SU-DHL-6 (cell line): Measurements from ENCODE around the gene IFI16.

Source experiments
- H2AFZ ChIP-seq: fragments of 200-600 bp; sonication (generic); 2 replicates; pipeline ENCODE4 v1.6.1; 2014; ENCODE audit warnings: low read depth, mild to moderate bottlenecking, moderate library complexity, mixed read lengths, antibody characterized with exemption, low read length; ENCODE audit not compliant: severe bottlenecking
- H3F3A ChIP-seq: fragments of 200-600 bp; shearing (Covaris generic); 2 replicates; pipeline ENCODE4 v1.6.0; 2016; ENCODE audit warnings: antibody characterized with exemption, mild to moderate bottlenecking; ENCODE audit not compliant: insufficient read depth
- H3K27ac ChIP-seq: fragments of 200-600 bp; sonication (generic); 2 replicates; pipeline ENCODE4 v1.5.1; 2016; ENCODE audit warnings: low read depth, mild to moderate bottlenecking, low read length, moderate library complexity, mixed read lengths
- H3K27me3 ChIP-seq: fragments of 200-600 bp; sonication (generic), shearing (Covaris generic); 2 replicates; pipeline ENCODE4 v1.6.0; 2014; ENCODE audit warnings: mild to moderate bottlenecking, low read length
- H3K36me3 ChIP-seq: fragments of 200-600 bp; sonication (generic); 2 replicates; pipeline ENCODE4 v1.6.1; 2014; ENCODE audit warnings: mild to moderate bottlenecking, low read length, mixed read lengths
- H3K4me2 ChIP-seq: fragments of 300-600, 200-600 bp; shearing (Covaris generic), sonication (generic); 2 replicates; pipeline ENCODE4 v1.6.0; 2014; ENCODE audit warnings: low read length, low read depth, mild to moderate bottlenecking; ENCODE audit not compliant: poor library complexity, severe bottlenecking
- H3K4me3 ChIP-seq: fragments of 200-600 bp; sonication (generic); 2 replicates; pipeline ENCODE4 v1.5.1; 2014; ENCODE audit warnings: antibody characterized with exemption, low read length, mild to moderate bottlenecking, mixed read lengths; ENCODE audit not compliant: insufficient read depth, poor library complexity, severe bottlenecking
- H3K79me2 ChIP-seq: fragments of 200-600 bp; sonication (generic); 2 replicates; pipeline ENCODE4 v1.6.1; 2014; ENCODE audit warnings: mild to moderate bottlenecking, low read length, moderate library complexity; ENCODE audit not compliant: insufficient read depth
- H3K9ac ChIP-seq: fragments of 200-600 bp; sonication (generic); 2 replicates; pipeline ENCODE4 v1.7.0; 2014; ENCODE audit warnings: mild to moderate bottlenecking, low read length
- H3K9me2 ChIP-seq: fragments of 200-600 bp; sonication (generic); replicated peaks from 2 replicates; pipeline ENCODE4 v1.6.1; 2014; ENCODE audit warnings: low read length; ENCODE audit not compliant: insufficient read depth
- H3K9me3 ChIP-seq: fragments of 200-600 bp; sonication (generic); 2 replicates; pipeline ENCODE4 v1.6.1; 2014; ENCODE audit warnings: low read length, mixed read lengths; ENCODE audit not compliant: insufficient read depth
- H4K20me1 ChIP-seq: fragments of 200-600 bp; sonication (generic); 2 replicates; pipeline ENCODE4 v1.6.1; 2014; ENCODE audit warnings: low read depth, mild to moderate bottlenecking, antibody characterized with exemption, low read length, moderate library complexity, mixed read lengths
- EZH2phosphoT487 ChIP-seq: fragments of 200-600 bp; sonication (generic), shearing (Covaris generic); conservative IDR thresholded peaks from 2 replicates; pipeline ENCODE4 v1.6.1; 2018; ENCODE audit warnings: mild to moderate bottlenecking, antibody characterized with exemption, low read length, moderate library complexity, mixed read lengths
- TF ChIP-seq, protein P1 (sequence below): fragments of 200-600 bp; sonication (generic); IDR thresholded peaks from one replicate; pipeline ENCODE4 v1.5.1; 2017; ENCODE audit warnings: antibody characterized with exemption, mild to moderate bottlenecking, low read length, moderate library complexity; ENCODE audit not compliant: insufficient read depth, poor library complexity, severe bottlenecking

Gene IFI16

DNA sequence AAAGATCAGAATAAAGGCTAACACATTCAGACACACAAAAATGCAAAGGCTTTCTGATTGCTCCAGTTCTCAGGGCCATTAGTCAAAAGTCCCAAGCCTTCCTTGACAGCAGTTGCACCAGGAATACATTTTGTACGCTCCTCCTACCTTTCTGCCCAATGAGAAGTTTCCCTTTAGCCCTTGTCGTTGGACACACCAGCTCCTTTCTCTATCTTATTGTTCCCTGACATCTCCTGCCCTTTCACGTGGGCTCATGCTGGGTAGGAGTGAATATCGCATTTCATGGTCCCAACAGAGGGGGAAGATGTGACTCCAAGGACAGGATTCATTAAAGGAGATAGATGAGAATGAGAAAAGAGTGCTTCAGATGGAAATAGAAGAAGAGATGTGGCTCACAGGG lies 33.5 kb upstream of the IFI16 start:
- Histone ChIP-seq H3K4me2 (no peak overlapping the region), H3K27me3 (no peaks in the 10 kb centered on the region), H3K9ac (no peak overlapping the region), H3K9me2 (no peaks in the 10 kb centered on the region), H3K4me3 (no peak overlapping the region), H3K27ac (no peak overlapping the region), H4K20me1 (no peaks in the 10 kb centered on the region), H3F3A (no peaks in the 10 kb centered on the region), H2AFZ (no peak overlapping the region), H3K9me3 (no peaks in the 10 kb centered on the region), H3K36me3 (0 out of 2 replicates have a peak, but pooled peaks cover 6% of the 10 kb centered on the region), H3K79me2 (no peaks in the 10 kb centered on the region)
- TF ChIP-seq EZH2phosphoT487 = no peak
- TF ChIP-seq, protein P1, sequence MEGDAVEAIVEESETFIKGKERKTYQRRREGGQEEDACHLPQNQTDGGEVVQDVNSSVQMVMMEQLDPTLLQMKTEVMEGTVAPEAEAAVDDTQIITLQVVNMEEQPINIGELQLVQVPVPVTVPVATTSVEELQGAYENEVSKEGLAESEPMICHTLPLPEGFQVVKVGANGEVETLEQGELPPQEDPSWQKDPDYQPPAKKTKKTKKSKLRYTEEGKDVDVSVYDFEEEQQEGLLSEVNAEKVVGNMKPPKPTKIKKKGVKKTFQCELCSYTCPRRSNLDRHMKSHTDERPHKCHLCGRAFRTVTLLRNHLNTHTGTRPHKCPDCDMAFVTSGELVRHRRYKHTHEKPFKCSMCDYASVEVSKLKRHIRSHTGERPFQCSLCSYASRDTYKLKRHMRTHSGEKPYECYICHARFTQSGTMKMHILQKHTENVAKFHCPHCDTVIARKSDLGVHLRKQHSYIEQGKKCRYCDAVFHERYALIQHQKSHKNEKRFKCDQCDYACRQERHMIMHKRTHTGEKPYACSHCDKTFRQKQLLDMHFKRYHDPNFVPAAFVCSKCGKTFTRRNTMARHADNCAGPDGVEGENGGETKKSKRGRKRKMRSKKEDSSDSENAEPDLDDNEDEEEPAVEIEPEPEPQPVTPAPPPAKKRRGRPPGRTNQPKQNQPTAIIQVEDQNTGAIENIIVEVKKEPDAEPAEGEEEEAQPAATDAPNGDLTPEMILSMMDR = no peak

DNA sequence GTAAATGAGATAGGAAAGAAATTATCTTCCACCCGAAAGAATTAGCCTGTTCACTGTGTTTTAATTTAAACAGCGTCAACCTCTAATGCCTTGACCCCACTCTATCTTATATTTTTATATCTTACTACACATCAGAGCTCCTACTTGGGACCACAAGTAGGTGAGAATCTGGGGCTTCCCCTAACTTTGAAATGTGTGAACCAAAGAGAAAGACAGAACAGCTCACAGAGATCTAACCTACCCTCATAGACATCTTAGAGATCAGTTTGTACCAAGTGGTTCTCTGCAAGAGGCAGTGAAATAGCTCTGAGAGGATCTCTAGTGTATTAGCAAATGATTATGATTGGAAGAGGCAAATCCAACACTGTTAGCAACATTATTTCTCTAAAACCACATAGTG lies 31.0 kb upstream of the IFI16 start:
- no peak for TF ChIP-seq EZH2phosphoT487
- TF ChIP-seq, protein P1 = no peak
- Histone ChIP-seq H3K27ac (no peak overlapping the region), H3K79me2 (no peaks in the 10 kb centered on the region), H4K20me1 (no peaks in the 10 kb centered on the region), H3F3A (no peaks in the 10 kb centered on the region), H3K4me2 (no peak overlapping the region), H2AFZ (no peak overlapping the region), H3K9me3 (peaks cover 4% of the 10 kb centered on the region; the same call in 1 of the 2 replicates), H3K9ac (no peak overlapping the region), H3K9me2 (no peaks in the 10 kb centered on the region), H3K4me3 (no peak overlapping the region), H3K27me3 (no peaks in the 10 kb centered on the region), H3K36me3 (peaks cover 10% of the 10 kb centered on the region; the same call in 1 of the 2 replicates)

DNA sequence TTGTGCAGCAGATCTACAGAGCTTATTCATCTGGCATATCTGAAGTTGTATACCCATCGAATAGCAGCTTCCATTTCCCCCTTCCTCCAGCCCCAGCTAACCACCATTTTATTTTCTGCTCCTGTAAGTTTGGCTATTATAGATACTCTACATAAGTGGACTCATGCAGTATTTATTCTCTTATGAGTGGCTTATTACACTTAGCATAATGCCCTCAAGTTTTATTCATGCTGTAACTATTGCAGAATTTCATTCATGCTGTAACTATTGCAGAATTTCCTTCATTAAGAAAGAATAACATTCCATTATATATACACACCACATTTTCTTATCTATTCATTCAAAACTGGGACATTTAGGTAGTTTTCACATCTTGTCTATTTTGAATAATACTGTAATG lies 30.5 kb upstream of the IFI16 start:
- no peaks in the 10 kb centered on the region for H4K20me1 ChIP-seq
- no peak overlapping the region for H3K4me2 ChIP-seq
- H3K79me2 ChIP-seq = no peaks in the 10 kb centered on the region
- H3K36me3 ChIP-seq = peaks cover 9% of the 10 kb centered on the region; the same call in 1 of the 2 replicates
- no peak overlapping the region for H3K4me3 ChIP-seq
- H3K9me2 ChIP-seq = no peaks in the 10 kb centered on the region
- no peaks in the 10 kb centered on the region for H3K27me3 ChIP-seq
- TF ChIP-seq, protein P1 = no peak
- no peak for TF ChIP-seq EZH2phosphoT487
- H3K27ac ChIP-seq = no peak overlapping the region
- no peak overlapping the region for H2AFZ ChIP-seq
- no peaks in the 10 kb centered on the region for H3F3A ChIP-seq
- H3K9ac ChIP-seq = no peak overlapping the region
- H3K9me3 ChIP-seq = peaks cover 4% of the 10 kb centered on the region; the same call in 1 of the 2 replicates

DNA sequence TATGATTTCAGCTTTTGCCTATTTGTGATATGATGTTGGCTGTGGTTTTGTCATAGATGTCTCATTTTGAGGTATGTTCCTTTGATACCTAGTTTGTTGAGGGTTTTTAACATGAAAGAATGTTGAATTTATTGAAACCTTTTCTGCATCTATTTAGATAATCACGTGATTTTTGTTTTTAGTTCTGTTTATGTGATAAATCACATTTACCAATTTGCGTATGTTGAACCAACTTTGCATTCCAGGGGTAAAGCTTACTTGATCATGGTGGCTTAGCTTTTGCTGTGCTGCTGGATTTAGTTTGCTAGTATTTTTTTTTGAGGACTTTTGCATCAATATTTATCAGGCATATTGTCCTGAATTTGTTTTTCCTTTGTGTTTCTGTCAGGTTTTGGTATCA lies 26.5 kb upstream of the IFI16 start:
- TF ChIP-seq, protein P1 = no peak
- no peak for TF ChIP-seq EZH2phosphoT487
- Histone ChIP-seq H3K9ac (no peak overlapping the region), H3F3A (no peaks in the 10 kb centered on the region), H3K4me3 (no peak overlapping the region), H3K9me3 (peaks cover 4% of the 10 kb centered on the region; the same call in 1 of the 2 replicates), H3K79me2 (no peaks in the 10 kb centered on the region), H3K9me2 (no peaks in the 10 kb centered on the region), H2AFZ (no peak overlapping the region), H3K36me3 (peaks cover 7% of the 10 kb centered on the region), H3K27me3 (no peaks in the 10 kb centered on the region), H3K27ac (no peak overlapping the region), H4K20me1 (no peaks in the 10 kb centered on the region), H3K4me2 (no peak overlapping the region)
